A549 treated with dexamethasone at 1 μM for 4 hours (cell line): Measurements from ENCODE around the gene SMIM17. TPM values are rescaled to one million over a fixed set of nuclear protein-coding genes. Genes with fewer than 3 reads are reported as not detected.

Source experiments
- total RNA-seq: library from RNA; stranded (reverse); fragments of 200-300 nt; extraction: Qiagen RNA extraction; gene quantifications from 5 replicates; pipeline ENCODE4 v1.2.3, GENCODE V29; 2022

SMIM17 gene
- 0.09 to 0.11 TPM in 2 of 5 replicates, not detected in the others for total RNA-seq

DNA sequence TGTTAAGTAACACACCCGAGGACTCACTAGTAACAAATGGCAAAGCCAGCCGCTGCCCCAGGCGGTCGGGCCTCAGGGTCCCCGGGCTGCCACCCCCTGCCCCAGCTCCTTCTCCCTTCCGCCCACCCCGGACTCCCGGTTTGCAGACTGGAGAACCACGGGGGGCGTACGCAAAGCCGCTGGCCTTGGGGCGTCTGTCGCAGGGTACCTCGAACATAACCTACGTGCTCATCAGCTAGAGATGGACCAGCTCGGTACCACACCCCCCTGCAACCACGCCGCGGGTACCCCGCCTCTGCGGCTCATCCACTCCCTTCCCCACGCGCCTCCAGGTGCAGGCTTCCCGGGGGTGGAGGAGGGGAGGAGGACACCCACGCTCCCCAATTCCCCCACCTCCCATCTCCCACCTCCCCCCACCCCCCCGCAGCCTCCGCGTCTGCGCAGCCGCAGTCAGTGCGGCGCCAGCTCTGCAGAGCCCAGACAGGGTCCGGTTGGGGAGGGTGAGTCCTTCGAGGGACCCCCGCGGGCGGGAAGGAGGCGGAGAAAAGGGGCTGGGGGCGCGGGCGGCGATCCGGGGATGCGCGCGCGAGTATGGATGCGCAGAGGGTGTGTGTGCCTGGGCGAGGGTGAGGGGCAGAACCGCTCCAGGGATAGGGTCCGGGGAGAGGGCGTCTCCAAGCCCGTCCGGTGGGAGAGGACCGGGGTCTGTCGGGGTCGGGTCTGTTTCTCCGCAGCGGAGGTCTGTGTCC lies at the start of gene SMIM17:
TSS of gene SMIM17 (plus strand) at position 449 of the 749 bp plus-strand sequence. CDS start 2,509 bp downstream, outside the sequence.

DNA sequence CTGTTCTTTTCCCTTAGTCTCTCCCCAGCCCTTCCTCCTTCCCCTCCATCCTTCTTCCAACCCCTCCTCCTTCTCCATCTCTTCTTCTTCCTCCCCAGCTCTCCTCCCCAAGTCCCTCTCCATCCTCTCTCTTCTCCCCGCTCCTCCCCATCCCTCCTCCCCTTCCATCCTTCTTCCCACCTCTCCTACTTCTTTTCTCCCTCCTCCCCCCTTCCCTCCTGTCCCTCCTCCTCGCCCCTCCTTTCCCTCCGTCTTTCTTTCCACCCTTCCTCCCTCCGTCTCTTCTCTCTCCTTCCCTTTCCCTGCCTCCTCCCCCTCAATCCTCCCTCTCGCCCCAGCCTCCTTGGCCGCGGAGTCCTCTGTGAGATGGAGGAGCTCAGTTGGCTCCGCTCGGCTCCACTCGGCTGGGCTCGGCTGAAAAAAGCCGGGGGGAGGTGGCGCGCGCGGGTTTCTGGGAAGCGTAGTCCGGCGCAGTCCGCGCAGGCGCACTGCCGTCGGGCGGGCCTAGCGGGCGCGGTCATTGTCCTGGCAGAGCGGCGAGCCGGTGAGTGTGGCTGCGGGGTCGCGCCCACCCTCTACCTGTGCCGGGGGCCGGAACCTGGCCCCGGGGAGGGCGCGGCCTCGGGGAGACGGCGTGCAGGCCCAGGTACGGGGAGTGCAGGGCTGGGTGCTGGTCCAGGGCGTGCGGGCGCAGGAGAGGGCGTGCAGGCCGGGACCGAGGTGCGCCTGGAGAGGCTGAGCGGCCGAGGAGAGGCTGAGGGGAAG lies 48.0 kb upstream of the SMIM17 start, which contains the start of gene ZNF71:
TSS of gene ZNF71 (plus strand) at position 520 of the 765 bp plus-strand sequence. CDS start 6,257 bp downstream, outside the sequence.

DNA sequence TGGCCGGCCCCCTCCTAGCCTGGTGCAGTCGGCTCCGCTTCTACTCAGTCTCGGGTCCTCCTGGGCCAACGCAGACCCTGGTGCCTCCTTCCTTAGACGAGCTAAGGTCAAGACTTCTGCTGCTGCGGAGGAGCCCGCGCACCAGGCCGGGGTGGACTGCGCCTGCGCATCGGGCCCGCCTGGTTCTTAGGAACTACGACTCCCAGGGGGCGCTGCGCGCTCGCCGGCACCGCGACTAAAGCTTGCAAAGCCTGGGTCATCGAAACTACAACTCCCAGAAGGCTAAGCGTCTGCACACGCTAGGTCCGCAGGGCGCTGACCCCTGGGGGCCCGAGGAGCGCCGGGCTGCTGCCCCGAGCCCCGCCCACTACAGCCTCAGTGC lies 28.6 kb downstream of the SMIM17 start, which contains the start of gene ZNF835:
TSS of gene ZNF835 (minus strand) at position 145 of the 382 bp plus-strand sequence. CDS start 6,559 bp downstream, outside the sequence.

Other genes with a start within 250 kb of the SMIM17 start
- 0.80 to 1.3 TPM (median 1.1 TPM) in 5 replicates for gene ZNF582, start 249.6 kb upstream of the SMIM17 start, total RNA-seq
- gene ZNF583, start 238.8 kb upstream of the SMIM17 start, total RNA-seq: 1.6 to 2.4 TPM (median 2.3 TPM) in 5 replicates
- gene ZNF667, start 165.8 kb upstream of the SMIM17 start, total RNA-seq: not detected in 5 replicates
- gene ZNF471, start 135.3 kb upstream of the SMIM17 start, total RNA-seq: 0.06 to 0.29 TPM (median 0.06 TPM) in 5 replicates
- gene ZFP28, start 104.2 kb upstream of the SMIM17 start, total RNA-seq: 3.2 to 4.3 TPM (median 3.9 TPM) in 5 replicates
- gene ZNF470, start 75.7 kb upstream of the SMIM17 start, total RNA-seq: 1.2 to 2.2 TPM (median 1.9 TPM) in 5 replicates
- 9.1 to 12.8 TPM (median 12.0 TPM) in 5 replicates for gene ZNF71, start 47.9 kb upstream of the SMIM17 start, total RNA-seq
- gene ZNF835, start 28.6 kb downstream of the SMIM17 start, total RNA-seq: not detected in 5 replicates
- not detected in 5 replicates for gene PEG3, start 197.6 kb downstream of the SMIM17 start, total RNA-seq
- not detected in 5 replicates for gene ZIM2, start 197.6 kb downstream of the SMIM17 start, total RNA-seq